ENCODE measurements around the gene DCTN1. TPM values are rescaled to one million over a fixed set of nuclear protein-coding genes. Genes with fewer than 3 reads are reported as not detected.

The DCTN1 gene
- total RNA-seq, 2 donors from 2014 or later, result 159 to 213 TPM

DNA sequence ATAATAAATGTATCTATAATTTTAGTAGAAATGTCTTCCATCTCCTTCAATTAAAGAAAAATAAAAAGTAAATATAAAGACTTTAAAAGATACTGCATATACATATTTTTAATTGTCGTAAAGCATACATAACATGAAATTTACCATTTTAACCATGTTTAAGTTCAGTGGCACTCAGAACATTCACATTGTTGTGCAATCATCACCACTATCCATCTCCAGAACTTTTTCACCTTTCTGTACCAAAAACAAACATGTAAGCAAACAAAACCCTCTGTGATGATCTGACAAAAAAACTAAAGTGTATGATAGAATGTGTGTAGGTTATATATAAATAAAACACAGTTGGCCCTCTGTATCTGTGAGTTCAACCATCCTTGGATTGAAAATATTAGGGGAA is 13.4 kb upstream of the DCTN1 start:
- Histone ChIP-seq H3K9me3 (ENCODE audit: control insufficient read depth, low read length) (no peaks in the 10 kb centered on the region), H3K4me1 (ENCODE audit: control insufficient read depth, insufficient read depth, low read length) (no peaks in the 10 kb centered on the region), H3K4me3 (ENCODE audit: low read length) (no peak overlapping the region), H3K9ac (ENCODE audit: extremely low read depth, low read length, poor library complexity, severe bottlenecking) (no peak overlapping the region), H3K27ac (ENCODE audit: low read depth, low read length) (no peak overlapping the region), H3K27me3 (ENCODE audit: control insufficient read depth, insufficient read depth, low read length, poor library complexity, severe bottlenecking) (no peaks in the 10 kb centered on the region), H3K36me3 (ENCODE audit: control insufficient read depth, insufficient read depth, low read length) (peaks cover under 1% of the 10 kb centered on the region)
- Mint-ChIP-seq H3K4me3 (no peak overlapping the region), H3K27ac (no peak overlapping the region), H3K27me3 (ENCODE audit: insufficient read depth) (peaks cover 2% of the 10 kb centered on the region), H3K4me1 (peaks cover 7% of the 10 kb centered on the region), H3K9me3 (no peaks in the 10 kb centered on the region), H3K36me3 (ENCODE audit: low read depth) (no peaks in the 10 kb centered on the region)
- TF ChIP-seq, protein P1, sequence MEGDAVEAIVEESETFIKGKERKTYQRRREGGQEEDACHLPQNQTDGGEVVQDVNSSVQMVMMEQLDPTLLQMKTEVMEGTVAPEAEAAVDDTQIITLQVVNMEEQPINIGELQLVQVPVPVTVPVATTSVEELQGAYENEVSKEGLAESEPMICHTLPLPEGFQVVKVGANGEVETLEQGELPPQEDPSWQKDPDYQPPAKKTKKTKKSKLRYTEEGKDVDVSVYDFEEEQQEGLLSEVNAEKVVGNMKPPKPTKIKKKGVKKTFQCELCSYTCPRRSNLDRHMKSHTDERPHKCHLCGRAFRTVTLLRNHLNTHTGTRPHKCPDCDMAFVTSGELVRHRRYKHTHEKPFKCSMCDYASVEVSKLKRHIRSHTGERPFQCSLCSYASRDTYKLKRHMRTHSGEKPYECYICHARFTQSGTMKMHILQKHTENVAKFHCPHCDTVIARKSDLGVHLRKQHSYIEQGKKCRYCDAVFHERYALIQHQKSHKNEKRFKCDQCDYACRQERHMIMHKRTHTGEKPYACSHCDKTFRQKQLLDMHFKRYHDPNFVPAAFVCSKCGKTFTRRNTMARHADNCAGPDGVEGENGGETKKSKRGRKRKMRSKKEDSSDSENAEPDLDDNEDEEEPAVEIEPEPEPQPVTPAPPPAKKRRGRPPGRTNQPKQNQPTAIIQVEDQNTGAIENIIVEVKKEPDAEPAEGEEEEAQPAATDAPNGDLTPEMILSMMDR (conservative IDR thresholded peaks at IDR 0.05), result no peak
- 88 to 100% methylated on average over 1 of the region's 1 CpG for WGBS, 2 experiments (ENCODE audit: insufficient coverage in 1 of 2, insufficient read length in 1 of 2)
- no peak for DNase-seq

DNA sequence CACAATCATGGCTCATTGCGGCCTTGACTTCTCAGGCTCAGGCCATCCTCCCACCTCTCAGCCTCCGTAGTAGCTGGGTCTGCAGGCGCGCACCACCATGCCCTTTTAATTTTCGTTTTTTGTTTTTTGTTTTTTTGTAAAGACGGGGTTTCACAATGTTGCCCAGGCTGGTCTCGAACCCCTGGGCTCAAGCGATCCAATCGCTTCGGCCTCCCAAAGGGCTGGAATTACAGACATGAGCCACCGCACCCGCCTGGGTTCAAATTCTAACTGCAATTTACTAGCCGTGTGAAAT is 12.3 kb upstream of the DCTN1 start:
- Histone ChIP-seq H3K9ac (ENCODE audit: extremely low read depth, low read length, poor library complexity, severe bottlenecking) (no peak overlapping the region), H3K27ac (ENCODE audit: low read depth, low read length) (no peak overlapping the region), H3K36me3 (ENCODE audit: control insufficient read depth, insufficient read depth, low read length) (peaks cover 6% of the 10 kb centered on the region), H3K9me3 (ENCODE audit: control insufficient read depth, low read length) (no peaks in the 10 kb centered on the region), H3K4me1 (ENCODE audit: control insufficient read depth, insufficient read depth, low read length) (no peaks in the 10 kb centered on the region), H3K27me3 (ENCODE audit: control insufficient read depth, insufficient read depth, low read length, poor library complexity, severe bottlenecking) (no peaks in the 10 kb centered on the region), H3K4me3 (ENCODE audit: low read length) (peak overlapping the region; percentile 93)
- TF ChIP-seq, protein P1 (conservative IDR thresholded peaks at IDR 0.05), result no peak
- WGBS, 2 experiments (ENCODE audit: insufficient coverage in 1 of 2, insufficient read length in 1 of 2), result 83 to 85% methylated on average over 8 to 13 of the region's 13 CpGs
- H3K4me3 Mint-ChIP-seq, result peak overlapping the region; percentile 83
- peak overlapping the region; percentile 38 for H3K27ac Mint-ChIP-seq
- H3K9me3 Mint-ChIP-seq, result no peaks in the 10 kb centered on the region
- H3K4me1 Mint-ChIP-seq, result peaks cover 7% of the 10 kb centered on the region
- H3K27me3 Mint-ChIP-seq (ENCODE audit: insufficient read depth), result peaks cover 2% of the 10 kb centered on the region
- no peak for DNase-seq
- no peaks in the 10 kb centered on the region for H3K36me3 Mint-ChIP-seq (ENCODE audit: low read depth)

DNA sequence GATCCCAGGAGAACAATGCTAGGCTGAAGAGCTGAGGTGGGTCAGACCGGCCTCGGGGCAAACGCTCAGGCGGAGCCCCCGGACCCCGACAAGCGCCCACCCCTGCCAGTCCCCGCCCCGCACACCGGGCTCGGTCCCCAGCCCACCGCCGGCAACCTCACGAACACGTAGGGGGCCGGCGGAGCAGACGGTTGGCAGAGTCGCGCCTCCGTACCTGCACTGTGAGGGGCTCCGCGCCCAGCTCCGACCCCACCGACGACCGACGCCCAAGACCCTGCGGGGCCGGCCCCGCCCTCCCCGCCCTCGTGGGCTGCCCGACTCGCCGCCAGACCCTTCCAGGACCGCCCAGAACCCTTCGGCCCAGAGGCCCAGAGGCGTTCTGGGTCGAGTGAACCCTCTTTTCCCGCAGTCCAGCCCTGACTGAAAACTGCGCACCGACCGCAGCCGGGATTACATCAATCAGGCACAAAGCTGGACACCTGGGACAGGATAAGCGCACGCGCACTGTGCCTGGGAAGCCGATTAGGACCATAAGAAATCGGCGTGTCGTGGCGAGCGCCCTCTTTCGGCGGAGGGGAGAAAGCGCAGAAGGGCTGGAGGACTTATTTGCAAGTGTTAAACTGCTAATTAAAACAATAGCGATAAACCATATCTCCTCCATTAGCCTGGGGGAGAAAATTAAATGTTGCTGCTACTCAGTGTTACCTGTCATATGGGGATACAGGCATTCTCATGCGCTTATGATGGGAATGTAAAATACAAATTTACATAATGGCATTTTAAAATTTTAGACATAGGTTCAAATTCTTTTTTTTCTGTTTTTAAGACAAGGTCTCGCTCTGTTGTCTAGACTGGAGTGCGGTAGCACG is 11.7 kb upstream of the DCTN1 start:
- 3 to 7% methylated on average over 25 to 62 of the region's 62 CpGs for WGBS, 2 experiments (ENCODE audit: insufficient coverage in 1 of 2, insufficient read length in 1 of 2)
- Mint-ChIP-seq H3K27me3 (ENCODE audit: insufficient read depth) (peaks cover 2% of the 10 kb centered on the region), H3K27ac (peak overlapping the region; percentile 99), H3K36me3 (ENCODE audit: low read depth) (no peaks in the 10 kb centered on the region), H3K4me1 (peaks cover 7% of the 10 kb centered on the region), H3K9me3 (no peaks in the 10 kb centered on the region), H3K4me3 (peak overlapping the region; percentile 83)
- no peaks in the 10 kb centered on the region for H3K4me1 ChIP-seq (ENCODE audit: control insufficient read depth, insufficient read depth, low read length)
- no peaks in the 10 kb centered on the region for H3K27me3 ChIP-seq (ENCODE audit: control insufficient read depth, insufficient read depth, low read length, poor library complexity, severe bottlenecking)
- TF ChIP-seq, protein P1 (conservative IDR thresholded peaks at IDR 0.05), result peak; percentile 99
- peak overlapping the region; percentile 93 for H3K4me3 ChIP-seq (ENCODE audit: low read length)
- H3K9ac ChIP-seq (ENCODE audit: extremely low read depth, low read length, poor library complexity, severe bottlenecking), result peak overlapping the region; percentile 95
- peak; percentile 98 for DNase-seq
- H3K36me3 ChIP-seq (ENCODE audit: control insufficient read depth, insufficient read depth, low read length), result peaks cover 6% of the 10 kb centered on the region
- peak overlapping the region; percentile 99 for H3K27ac ChIP-seq (ENCODE audit: low read depth, low read length)
- no peaks in the 10 kb centered on the region for H3K9me3 ChIP-seq (ENCODE audit: control insufficient read depth, low read length)
